ENCODE data around the gene MMP13. TPM values are rescaled to one million over a fixed set of nuclear protein-coding genes. Genes with fewer than 3 reads are reported as not detected.
"Not testable (repeated sequence)": the region's sequence is repeated elsewhere in the genome, so short reads cannot be mapped to it uniquely, and the experiment has no call there.

Gene MMP13
- total RNA-seq (not detected), polyA plus RNA-seq (not detected)
- long read RNA-seq, donor 1 = 0 reads
- long read RNA-seq, donor 2 = 0 reads
- long read RNA-seq, donor 3 = 0 reads

DNA sequence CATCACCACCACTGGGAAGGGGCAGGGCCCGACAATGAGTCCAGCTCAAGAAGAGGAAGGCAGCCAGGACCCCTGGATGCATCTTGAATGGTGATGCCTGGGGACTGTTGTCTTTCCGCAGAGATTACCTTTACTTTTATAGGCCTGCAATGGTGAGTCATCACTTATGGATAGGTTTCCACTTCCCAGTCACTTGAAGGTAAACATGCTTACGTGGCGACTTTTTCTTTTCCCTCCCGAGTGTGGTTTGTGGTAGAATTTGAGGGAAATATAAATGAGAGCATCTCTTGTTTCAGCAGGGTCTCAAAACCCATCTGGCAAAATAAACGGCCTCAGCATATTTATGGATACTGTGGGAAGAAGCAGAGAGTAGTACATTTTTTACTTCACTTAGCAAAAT lies at the start of gene MMP13:
MMP13 (minus strand) TSS at position 109 of the 400 bp plus-strand sequence; CDS start at position 82, 27 bp downstream.
- Histone ChIP-seq H3K4me1 (ENCODE audit: insufficient read depth) (no peaks in the 10 kb centered on the region), H3K27ac (no peak within 1 kb of the TSS), H3K4me3 (no peak within 1 kb of the TSS), H3K36me3 (no peaks in the 10 kb centered on the region), H3K27me3 (no peaks in the 10 kb centered on the region), H3K9me3 (no peaks in the 10 kb centered on the region)
- TF ChIP-seq EP300 (IDR thresholded peaks at IDR 0.05) (no peak), POLR2A (IDR thresholded peaks at IDR 0.05) (no peak)
- intact Hi-C loops (cut with DNase I) = no loop called here
- WGBS, 3 donors = 82 to 94% (median 86%) methylated on average over 6 of the region's 6 CpGs
- DNase-seq = no peak

- DNase-seq; H3K9me3 ChIP-seq; H3K27me3 ChIP-seq; intact Hi-C loops (cut with DNase I); H3K4me3 ChIP-seq; H3K27ac ChIP-seq; H3K36me3 ChIP-seq; H3K4me1 ChIP-seq (ENCODE audit: insufficient read depth): not testable (repeated sequence)
- WGBS, 3 donors = 86 to 93% (median 89%) methylated on average over 5 of the region's 5 CpGs
Observed at GRCh38 chr11:103004234-103004633, 48.7 kb upstream of the MMP13 start.

GRCh38 chr11:102994105-102994504 lies 38.6 kb upstream of the MMP13 start:
- TF ChIP-seq CTCF (IDR thresholded peaks at IDR 0.05) (no peak), POLR2A (IDR thresholded peaks at IDR 0.05) (no peak), EP300 (IDR thresholded peaks at IDR 0.05) (no peak)
- DNase-seq = no peak
- H3K4me1 ChIP-seq (ENCODE audit: insufficient read depth) = no peaks in the 10 kb centered on the region
- H3K27ac ChIP-seq = no peak overlapping the region
- H3K9me3 ChIP-seq = no peaks in the 10 kb centered on the region
- H3K27me3 ChIP-seq = no peaks in the 10 kb centered on the region
- WGBS, 3 donors = 15 to 33% (median 18%) methylated on average over 1 of the region's 1 CpG
- no peaks in the 10 kb centered on the region for H3K36me3 ChIP-seq
- no peak overlapping the region for H3K4me3 ChIP-seq
- intact Hi-C loops (cut with DNase I) = no loop called here

DNA sequence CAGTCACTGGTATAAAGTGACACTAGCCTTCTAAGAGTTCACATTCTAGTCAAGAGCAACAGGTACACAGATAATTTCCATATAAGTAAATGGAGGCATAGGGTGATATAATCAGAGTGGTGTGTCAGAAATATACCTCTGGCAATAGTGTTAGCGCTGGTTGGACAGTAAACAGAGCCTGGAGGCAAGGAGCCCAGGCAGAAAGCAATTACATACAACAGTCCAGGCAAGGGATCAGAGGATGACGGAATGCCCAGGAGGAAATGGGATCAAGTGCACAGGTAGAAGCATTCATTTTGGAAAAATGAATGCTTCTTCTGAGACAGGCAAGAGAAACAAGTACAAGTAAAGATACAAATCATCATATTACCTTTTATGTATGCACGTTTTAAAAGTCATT lies 36.2 kb upstream of the MMP13 start:
- Histone ChIP-seq H3K4me1 (ENCODE audit: insufficient read depth) (no peaks in the 10 kb centered on the region), H3K27me3 (no peaks in the 10 kb centered on the region), H3K36me3 (no peaks in the 10 kb centered on the region), H3K27ac (no peak overlapping the region), H3K9me3 (no peaks in the 10 kb centered on the region), H3K4me3 (no peak overlapping the region)
- no peak for TF ChIP-seq EP300 (IDR thresholded peaks at IDR 0.05)
- TF ChIP-seq CTCF (IDR thresholded peaks at IDR 0.05) = no peak
- no peak for TF ChIP-seq POLR2A (IDR thresholded peaks at IDR 0.05)
- WGBS, 3 donors = 37 to 50% (median 39%) methylated on average over 3 of the region's 3 CpGs
- intact Hi-C loops (cut with DNase I) = no loop called here
- DNase-seq = no peak

GRCh38 chr11:102990145-102990544 lies 34.6 kb upstream of the MMP13 start:
- TF ChIP-seq POLR2A (IDR thresholded peaks at IDR 0.05) (no peak), CTCF (IDR thresholded peaks at IDR 0.05) (no peak), EP300 (IDR thresholded peaks at IDR 0.05) (no peak)
- no peak for DNase-seq
- intact Hi-C loops (cut with DNase I) = no loop called here
- Histone ChIP-seq H3K36me3 (no peaks in the 10 kb centered on the region), H3K27ac (no peak overlapping the region), H3K27me3 (no peaks in the 10 kb centered on the region), H3K9me3 (no peaks in the 10 kb centered on the region), H3K4me3 (no peak overlapping the region), H3K4me1 (ENCODE audit: insufficient read depth) (no peaks in the 10 kb centered on the region)
- WGBS, 3 donors = 87 to 96% (median 90%) methylated on average over 3 of the region's 3 CpGs

Measured in ovary (tissue), 10 donors.